MCF 10A (cell line): Measurements from ENCODE around the gene CCL13. TPM values are rescaled to one million over a fixed set of nuclear protein-coding genes. Genes with fewer than 3 reads are reported as not detected.
"Not testable (repeated sequence)": the region's sequence is repeated elsewhere in the genome, so short reads cannot be mapped to it uniquely, and the experiment has no call there.

Source experiments
- BruUV-seq: library from RNA; stranded (reverse); fragments of 400-500 nt; replicated peaks from 2 replicates; lab custom pipeline; 2021; lab: Mats Ljungman, UMichigan
- CTCF ChIA-PET: fragments of 300-600 bp; sonication (Branson Sonifier 250); formaldehyde crosslinking; extraction: SDS; loops from one replicate; lab custom pipeline; 2021; ENCODE audit warnings: antibody characterized with exemption, inconsistent platforms; lab: Yijun Ruan, JAX
- POLR2A ChIA-PET: fragments of 300-600, 350-650 bp; sonication (Branson Sonifier 250); formaldehyde crosslinking; extraction: SDS; loops from one replicate; lab custom pipeline; 2020; ENCODE audit warnings: antibody characterized with exemption, inconsistent platforms; lab: Yijun Ruan, JAX
- DNase-seq: peaks from one replicate; pipeline ENCODE4 v3.0.0-alpha.2; 2018; ENCODE audit not compliant: unreplicated experiment
- H3K27ac Mint-ChIP-seq: one replicate; pipeline ENCODE4 v1.8.0; 2022; ENCODE audit warnings: mild to moderate bottlenecking, low read depth, mixed read lengths; ENCODE audit not compliant: unreplicated experiment
- H3K27me3 Mint-ChIP-seq: one replicate; pipeline ENCODE4 v1.8.0; 2022; ENCODE audit warnings: mixed read lengths; ENCODE audit not compliant: insufficient read depth, unreplicated experiment
- H3K36me3 Mint-ChIP-seq: one replicate; pipeline ENCODE4 v1.8.0; 2022; ENCODE audit warnings: mild to moderate bottlenecking, moderate library complexity, mixed read lengths; ENCODE audit not compliant: insufficient read depth, unreplicated experiment
- H3K4me1 Mint-ChIP-seq: one replicate; pipeline ENCODE4 v1.8.0; 2022; ENCODE audit warnings: mixed read lengths; ENCODE audit not compliant: insufficient read depth, unreplicated experiment
- H3K4me3 Mint-ChIP-seq: one replicate; pipeline ENCODE4 v1.8.0; 2022; ENCODE audit warnings: mild to moderate bottlenecking, moderate library complexity, mixed read lengths; ENCODE audit not compliant: unreplicated experiment
- H3K9me3 Mint-ChIP-seq: one replicate; pipeline ENCODE4 v1.8.0; 2022; ENCODE audit warnings: mixed read lengths; ENCODE audit not compliant: unreplicated experiment
- CTCF ChIP-seq: fragments of 200-600 bp; IDR thresholded peaks from one replicate; pipeline ENCODE4 v1.8.0; 2022; ENCODE audit warnings: antibody characterized with exemption, mild to moderate bottlenecking; ENCODE audit not compliant: unreplicated experiment
- intact Hi-C: fragments of 100-400 bp; cut with micrococcal nuclease; formaldehyde crosslinking; loops from 2 replicates; pipeline ENCODE4 v1.14.1; 2022
- total RNA-seq: library from RNA; stranded (reverse); gene quantifications from 2 replicates; pipeline ENCODE4 v1.2.3, GENCODE V29; 2022

CCL13 gene
- total RNA-seq, 1 experiment from 2014 or later, result not detected

GRCh38 chr17:34319039-34319483 lies 37.2 kb upstream of the CCL13 start, which contains the start of gene CCL8:
Gene CCL8 (plus strand): TSS chr17:34319435. CDS start chr17:34319502, 67 bp downstream.
- POLR2A ChIA-PET, result no interaction called here
- peaks cover 7% of the 10 kb centered on the region for H3K4me1 Mint-ChIP-seq
- CTCF ChIA-PET, result interaction anchor here (1.3 kb wide), 1 partner anchor 13 kb away, joined by 4 read pairs; no protein-coding TSS in a partner anchor
- no TSS peak for BruUV-seq
- no peak within 1 kb of the TSS for H3K4me3 Mint-ChIP-seq
- DNase-seq, result no peak
- TF ChIP-seq CTCF, result no peak
- intact Hi-C loops, result no loop called here
- H3K9me3 Mint-ChIP-seq, result no peaks in the 10 kb centered on the region
- H3K27me3 Mint-ChIP-seq, result no peaks in the 10 kb centered on the region
- H3K27ac Mint-ChIP-seq, result no peak within 1 kb of the TSS
- no peaks in the 10 kb centered on the region for H3K36me3 Mint-ChIP-seq

- Mint-ChIP-seq H3K27me3 (no peaks in the 10 kb centered on the region), H3K4me3 (no peak overlapping the region), H3K4me1 (no peaks in the 10 kb centered on the region), H3K27ac (no peak overlapping the region), H3K36me3 (no peaks in the 10 kb centered on the region), H3K9me3 (peaks cover 5% of the 10 kb centered on the region)
- ChIA-PET CTCF (no interaction called here), POLR2A (no interaction called here)
- DNase-seq, result no peak
- TF ChIP-seq CTCF, result no peak
- intact Hi-C loops, result no loop called here
- BruUV-seq, result no TSS peak
Measured at GRCh38 chr17:34321964-34322363, 34.3 kb upstream of the CCL13 start.

- BruUV-seq, POLR2A ChIA-PET, intact Hi-C loops, H3K27ac Mint-ChIP-seq, H3K4me1 Mint-ChIP-seq, H3K4me3 Mint-ChIP-seq, H3K9me3 Mint-ChIP-seq, H3K36me3 Mint-ChIP-seq, CTCF ChIA-PET, DNase-seq: not testable (repeated sequence)
- peaks cover 18% of the 10 kb centered on the region for H3K27me3 Mint-ChIP-seq
Measured at GRCh38 chr17:34327580-34327979, 28.7 kb upstream of the CCL13 start.

GRCh38 chr17:34337701-34338100 lies 18.6 kb upstream of the CCL13 start:
- no peak for TF ChIP-seq CTCF
- Mint-ChIP-seq H3K27me3 (peaks cover 19% of the 10 kb centered on the region), H3K4me3 (no peak overlapping the region), H3K27ac (no peak overlapping the region), H3K9me3 (peaks cover 11% of the 10 kb centered on the region), H3K4me1 (no peaks in the 10 kb centered on the region), H3K36me3 (no peaks in the 10 kb centered on the region)
- ChIA-PET CTCF (no interaction called here), POLR2A (no interaction called here)
- BruUV-seq, result no TSS peak
- intact Hi-C loops, result no loop called here
- no peak for DNase-seq
